Neural progenitor cell (in vitro differentiated cells): ENCODE results near the gene OR6V1.

Experiments
- EZH2 ChIP-seq: fragments of 200-600 bp; sonication (generic); IDR thresholded peaks from 2 replicates; pipeline ENCODE4 v1.6.1; 2017; ENCODE audit warnings: antibody characterized with exemption, mild to moderate bottlenecking, moderate library complexity
- TF ChIP-seq, protein P1 (sequence below): fragments of 200-600 bp; sonication (generic); IDR thresholded peaks from 2 replicates; pipeline ENCODE4 v1.5.1; 2017; ENCODE audit warnings: antibody characterized with exemption, mild to moderate bottlenecking

DNA sequence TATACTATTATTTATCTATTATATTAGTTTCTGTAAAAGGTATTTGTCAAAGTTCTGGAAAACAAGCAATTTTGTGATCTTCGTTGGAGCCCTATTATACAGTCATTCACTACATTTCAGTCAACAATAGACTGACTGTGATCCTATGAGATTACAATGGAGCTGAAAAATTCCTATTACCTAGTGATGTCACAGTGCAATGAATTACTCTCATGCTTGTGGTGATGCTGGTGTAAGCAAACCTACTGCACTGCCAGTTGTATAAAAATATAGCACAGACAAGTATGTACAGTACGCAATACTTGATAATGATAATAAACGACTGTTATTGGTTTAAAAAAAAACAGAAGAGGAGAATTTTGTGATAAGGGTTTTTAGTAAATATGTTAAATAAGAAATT lies 21.4 kb downstream of the OR6V1 start:
- no peak for TF ChIP-seq EZH2
- TF ChIP-seq, protein P1, sequence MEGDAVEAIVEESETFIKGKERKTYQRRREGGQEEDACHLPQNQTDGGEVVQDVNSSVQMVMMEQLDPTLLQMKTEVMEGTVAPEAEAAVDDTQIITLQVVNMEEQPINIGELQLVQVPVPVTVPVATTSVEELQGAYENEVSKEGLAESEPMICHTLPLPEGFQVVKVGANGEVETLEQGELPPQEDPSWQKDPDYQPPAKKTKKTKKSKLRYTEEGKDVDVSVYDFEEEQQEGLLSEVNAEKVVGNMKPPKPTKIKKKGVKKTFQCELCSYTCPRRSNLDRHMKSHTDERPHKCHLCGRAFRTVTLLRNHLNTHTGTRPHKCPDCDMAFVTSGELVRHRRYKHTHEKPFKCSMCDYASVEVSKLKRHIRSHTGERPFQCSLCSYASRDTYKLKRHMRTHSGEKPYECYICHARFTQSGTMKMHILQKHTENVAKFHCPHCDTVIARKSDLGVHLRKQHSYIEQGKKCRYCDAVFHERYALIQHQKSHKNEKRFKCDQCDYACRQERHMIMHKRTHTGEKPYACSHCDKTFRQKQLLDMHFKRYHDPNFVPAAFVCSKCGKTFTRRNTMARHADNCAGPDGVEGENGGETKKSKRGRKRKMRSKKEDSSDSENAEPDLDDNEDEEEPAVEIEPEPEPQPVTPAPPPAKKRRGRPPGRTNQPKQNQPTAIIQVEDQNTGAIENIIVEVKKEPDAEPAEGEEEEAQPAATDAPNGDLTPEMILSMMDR, result no peak
